SJSA1 (cell line): ENCODE results near the gene CD226. TPM values are rescaled to one million over a fixed set of nuclear protein-coding genes. Genes with fewer than 3 reads are reported as not detected.
"Not testable (repeated sequence)": the region's sequence is repeated elsewhere in the genome, so short reads cannot be mapped to it uniquely, and the experiment has no call there.

Experiments
- DNase-seq, 2 experiments: peaks; one replicate each; pipeline ENCODE4 v3.0.0-alpha.2; 2015 to 2020; ENCODE audit warnings: low spot score in 2 of 2, low read depth in 1 of 2
- H3K27ac ChIP-seq: fragments of 250-450 bp; sonication (Bioruptor Pico); 2 replicates; pipeline ENCODE4 v1.5.1; 2020; ENCODE audit warnings: mild to moderate bottlenecking, moderate library complexity
- H3K27me3 ChIP-seq: fragments of 250-450 bp; sonication (Bioruptor Pico); replicated peaks from 2 replicates; pipeline ENCODE4 v1.5.1; 2020; ENCODE audit warnings: mild to moderate bottlenecking, moderate library complexity
- H3K36me3 ChIP-seq: fragments of 250-450 bp; sonication (Bioruptor Pico); 2 replicates; pipeline ENCODE4 v1.5.1; 2020; ENCODE audit warnings: mild to moderate bottlenecking
- H3K4me1 ChIP-seq: fragments of 250-450 bp; sonication (Bioruptor Pico); replicated peaks from 2 replicates; pipeline ENCODE4 v1.6.1; 2021; ENCODE audit warnings: mild to moderate bottlenecking
- H3K4me3 ChIP-seq: fragments of 250-450 bp; sonication (Bioruptor Pico); 2 replicates; pipeline ENCODE4 v1.5.1; 2020; ENCODE audit warnings: mild to moderate bottlenecking
- H3K9me3 ChIP-seq: fragments of 250-450 bp; sonication (Bioruptor Pico); replicated peaks from 2 replicates; pipeline ENCODE4 v1.5.1; 2020; ENCODE audit warnings: mild to moderate bottlenecking
- total RNA-seq: library from RNA; depleted of rRNA; stranded (reverse); fragments of >200 nt; shearing (Covaris generic); gene quantifications from 2 replicates; pipeline ENCODE4 v1.2.3, GENCODE V29; 2014

The CD226 gene
- total RNA-seq, 1 experiment from 2014 or later: 0.39 TPM

DNA sequence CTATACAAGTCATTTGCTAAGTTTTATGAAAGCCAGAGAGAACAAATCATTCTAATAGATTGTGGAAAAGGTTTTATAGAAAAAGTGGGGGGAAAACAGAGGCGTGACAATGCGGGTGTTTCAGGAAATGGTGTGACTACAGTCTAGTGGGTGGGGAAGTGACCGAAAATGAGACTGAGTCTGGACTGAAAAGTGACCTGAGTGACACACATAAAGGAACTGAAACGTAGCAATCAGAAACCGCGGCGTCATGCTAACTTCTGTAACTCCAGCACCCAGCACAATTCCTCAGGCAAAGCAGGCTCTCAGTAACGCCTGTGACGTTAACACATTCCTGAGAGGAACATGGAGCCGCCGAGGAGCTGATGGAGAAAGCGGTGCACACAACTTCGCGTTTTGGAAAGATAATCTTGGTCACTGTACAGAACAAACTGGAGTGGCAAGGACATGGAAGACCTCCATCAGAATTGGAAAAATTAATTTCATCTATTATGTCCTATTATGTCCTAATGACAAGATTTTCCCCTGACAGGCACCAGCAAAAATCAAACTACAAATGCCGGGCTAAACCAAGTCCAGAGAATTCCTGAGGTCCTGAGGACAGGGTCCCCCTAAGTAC lies 1.4 kb upstream of the CD226 start:
- H3K27me3 ChIP-seq: no peaks in the 10 kb centered on the region
- no peak overlapping the region for H3K27ac ChIP-seq
- H3K9me3 ChIP-seq: no peaks in the 10 kb centered on the region
- H3K36me3 ChIP-seq: no peaks in the 10 kb centered on the region
- no peak for DNase-seq
- H3K4me3 ChIP-seq: no peak overlapping the region
- no peaks in the 10 kb centered on the region for H3K4me1 ChIP-seq

DNA sequence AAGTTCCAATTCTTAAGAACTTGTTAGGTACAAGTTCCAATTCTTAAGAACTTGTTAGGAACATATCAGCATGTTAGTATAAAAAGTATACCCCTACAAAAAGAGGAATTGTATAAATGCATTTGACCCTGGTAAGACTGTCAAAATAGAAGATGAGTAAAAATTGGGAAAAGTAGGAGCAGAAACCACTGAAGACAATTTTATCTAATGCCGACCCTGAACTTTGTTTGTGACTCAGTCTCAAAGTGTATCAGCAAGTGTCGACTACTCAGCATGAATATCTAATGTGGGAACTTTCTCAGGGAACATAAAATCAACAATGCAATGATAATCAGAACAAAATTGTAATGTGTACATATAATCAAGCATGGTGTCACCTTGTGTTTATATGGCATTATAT lies 583 bp upstream of the CD226 start:
- Histone ChIP-seq H3K4me1 (no peaks in the 10 kb centered on the region), H3K27ac (no peak overlapping the region), H3K27me3 (no peaks in the 10 kb centered on the region), H3K9me3 (no peaks in the 10 kb centered on the region), H3K4me3 (no peak overlapping the region), H3K36me3 (no peaks in the 10 kb centered on the region)
- no peak for DNase-seq

GRCh38 chr18:69946608-69947155 lies 991 bp downstream of the CD226 start:
- H3K4me3 ChIP-seq: no peak overlapping the region
- no peak overlapping the region for H3K27ac ChIP-seq
- no peaks in the 10 kb centered on the region for H3K4me1 ChIP-seq
- no peaks in the 10 kb centered on the region for H3K36me3 ChIP-seq
- no peak for DNase-seq
- no peaks in the 10 kb centered on the region for H3K27me3 ChIP-seq
- no peaks in the 10 kb centered on the region for H3K9me3 ChIP-seq

GRCh38 chr18:69945220-69946114 lies 2.2 kb downstream of the CD226 start:
- Histone ChIP-seq H3K4me3 (no peak overlapping the region), H3K4me1 (no peaks in the 10 kb centered on the region), H3K27ac (no peak overlapping the region), H3K9me3 (no peaks in the 10 kb centered on the region), H3K36me3 (no peaks in the 10 kb centered on the region), H3K27me3 (no peaks in the 10 kb centered on the region)
- DNase-seq: no peak

- no peak overlapping the region for H3K4me3 ChIP-seq
- H3K9me3 ChIP-seq: no peaks in the 10 kb centered on the region
- no peak overlapping the region for H3K27ac ChIP-seq
- H3K4me1 ChIP-seq: no peaks in the 10 kb centered on the region
- H3K27me3 ChIP-seq: no peaks in the 10 kb centered on the region
- DNase-seq: no peak
- no peaks in the 10 kb centered on the region for H3K36me3 ChIP-seq
These were observed 3.2 kb downstream of the CD226 start for GRCh38 chr18:69944436-69944835.

- Histone ChIP-seq H3K4me1 (no peaks in the 10 kb centered on the region), H3K27ac (no peak overlapping the region), H3K27me3 (no peaks in the 10 kb centered on the region), H3K9me3 (no peaks in the 10 kb centered on the region), H3K4me3 (no peak overlapping the region), H3K36me3 (no peaks in the 10 kb centered on the region)
- no peak for DNase-seq
These were observed 4.7 kb downstream of the CD226 start for GRCh38 chr18:69943021-69943420.

- H3K36me3 ChIP-seq: no peaks in the 10 kb centered on the region
- H3K4me1 ChIP-seq: no peaks in the 10 kb centered on the region
- H3K4me3 ChIP-seq: no peak overlapping the region
- H3K27me3 ChIP-seq: no peaks in the 10 kb centered on the region
- H3K27ac ChIP-seq: no peak overlapping the region
- no peak for DNase-seq
- H3K9me3 ChIP-seq: no peaks in the 10 kb centered on the region
These were observed 6.5 kb downstream of the CD226 start for GRCh38 chr18:69941183-69941582.

DNA sequence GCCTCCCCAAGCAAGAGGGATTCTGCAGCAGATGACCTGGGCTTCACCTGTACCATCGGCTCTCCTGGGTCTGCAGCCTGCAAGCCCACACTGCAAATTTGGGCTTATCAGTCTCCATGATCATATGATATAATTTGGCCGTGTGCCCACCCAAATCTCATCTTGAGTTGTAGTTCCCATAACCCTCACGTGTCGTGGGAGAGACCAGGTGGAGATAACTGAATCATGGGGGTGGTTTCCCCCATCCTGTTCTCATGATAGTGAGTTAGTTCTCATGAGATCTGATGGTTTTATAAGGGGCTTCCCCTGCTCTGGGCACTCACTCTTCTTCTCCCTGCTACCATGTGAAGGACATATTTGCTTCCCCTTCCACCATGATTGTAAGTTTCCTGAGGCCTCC lies 7.9 kb downstream of the CD226 start:
- not testable (repeated sequence) for H3K27ac ChIP-seq, H3K36me3 ChIP-seq, DNase-seq, H3K9me3 ChIP-seq, H3K4me1 ChIP-seq, H3K27me3 ChIP-seq, H3K4me3 ChIP-seq

GRCh38 chr18:69936191-69936558 lies 11.5 kb downstream of the CD226 start:
- Histone ChIP-seq H3K4me3 (no peak overlapping the region), H3K27ac (no peak overlapping the region), H3K36me3 (no peaks in the 10 kb centered on the region), H3K9me3 (no peaks in the 10 kb centered on the region), H3K4me1 (peaks cover 5% of the 10 kb centered on the region), H3K27me3 (no peaks in the 10 kb centered on the region)
- no peak for DNase-seq

DNA sequence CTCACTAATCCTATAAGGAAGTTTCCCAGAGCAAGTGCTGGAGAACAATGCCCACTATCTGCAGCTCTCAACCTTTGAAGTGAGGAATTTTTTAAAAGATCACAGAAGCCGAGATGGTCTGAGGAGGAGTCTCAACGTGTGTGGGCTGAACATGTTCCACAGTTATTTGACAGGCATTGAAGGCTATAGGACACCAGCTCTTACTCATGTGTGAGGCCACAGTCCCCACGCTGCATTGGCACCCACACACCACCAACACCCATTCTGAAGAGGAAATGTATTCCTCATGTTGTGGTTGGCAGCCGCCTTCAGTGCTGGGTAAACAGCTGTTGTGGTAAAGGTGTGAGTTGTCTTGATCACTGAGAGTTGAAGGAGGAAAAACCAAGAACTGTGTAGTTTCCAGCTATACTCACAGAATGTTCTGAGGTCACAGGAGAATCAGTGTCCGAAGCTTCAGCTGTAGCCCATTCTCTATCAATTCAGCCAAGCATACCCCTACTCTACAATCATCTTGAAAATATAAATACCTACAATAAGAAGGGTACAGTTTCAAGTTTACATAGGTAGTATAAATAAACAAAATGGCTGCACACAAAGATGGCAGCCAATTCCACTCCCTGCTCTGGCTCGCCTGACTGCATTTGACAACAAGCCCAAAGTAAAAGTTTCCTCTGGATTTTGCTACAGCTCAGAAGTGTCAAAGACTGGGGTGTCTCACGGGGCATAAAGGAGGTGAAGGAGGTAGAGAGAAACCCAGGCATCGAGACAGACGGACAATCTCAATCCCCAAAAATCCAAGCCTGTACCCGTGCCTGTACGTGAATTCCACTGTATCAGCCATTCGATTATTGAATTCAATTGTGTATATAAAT lies 12.1 kb downstream of the CD226 start:
- Histone ChIP-seq H3K4me1 (peaks cover 5% of the 10 kb centered on the region), H3K9me3 (no peaks in the 10 kb centered on the region), H3K4me3 (no peak overlapping the region), H3K27me3 (no peaks in the 10 kb centered on the region), H3K36me3 (no peaks in the 10 kb centered on the region), H3K27ac (no peak overlapping the region)
- DNase-seq: peak; percentile 39 to 49

DNA sequence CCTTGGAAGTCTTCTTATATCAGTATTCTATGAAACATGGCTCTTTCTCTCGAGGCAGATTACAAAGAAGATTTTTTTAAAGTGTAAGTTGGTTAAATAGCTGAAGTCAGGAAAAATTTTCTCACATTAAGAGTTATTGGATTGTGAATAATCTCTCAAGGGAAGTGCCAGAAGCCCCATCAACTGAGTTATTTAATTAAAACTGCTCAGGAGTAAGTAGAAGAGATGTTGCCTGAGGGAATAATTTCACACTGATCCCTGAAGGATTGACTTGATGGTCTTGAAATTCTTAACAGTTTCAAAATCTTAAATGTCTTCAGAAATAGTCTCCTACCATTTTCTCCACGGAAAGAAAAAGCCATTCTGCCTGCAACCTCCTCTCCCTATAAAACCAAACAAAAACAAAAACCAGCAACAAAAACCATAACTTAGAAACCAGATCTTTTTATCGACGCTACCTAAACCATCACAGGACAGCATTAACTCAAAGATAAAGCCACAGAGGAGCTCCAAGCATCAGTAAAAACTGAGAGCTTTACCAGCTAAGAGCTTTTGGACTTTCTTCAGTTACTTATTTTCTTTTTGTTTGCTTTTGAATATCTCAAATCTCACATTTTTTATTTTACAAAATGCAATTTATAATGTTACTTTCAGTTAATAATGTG lies 12.9 kb downstream of the CD226 start:
- Histone ChIP-seq H3K27me3 (no peaks in the 10 kb centered on the region), H3K4me1 (peaks cover 5% of the 10 kb centered on the region), H3K27ac (no peak overlapping the region), H3K9me3 (no peaks in the 10 kb centered on the region), H3K36me3 (no peaks in the 10 kb centered on the region), H3K4me3 (no peak overlapping the region)
- no peak for DNase-seq

GRCh38 chr18:69929041-69929774 lies 18.5 kb downstream of the CD226 start:
- no peaks in the 10 kb centered on the region for H3K9me3 ChIP-seq
- H3K4me3 ChIP-seq: no peak overlapping the region
- no peaks in the 10 kb centered on the region for H3K4me1 ChIP-seq
- DNase-seq: no peak
- no peaks in the 10 kb centered on the region for H3K27me3 ChIP-seq
- H3K27ac ChIP-seq: no peak overlapping the region
- H3K36me3 ChIP-seq: no peaks in the 10 kb centered on the region

GRCh38 chr18:69916412-69916811 lies 31.3 kb downstream of the CD226 start:
- DNase-seq: no peak
- no peak overlapping the region for H3K27ac ChIP-seq
- H3K36me3 ChIP-seq: no peaks in the 10 kb centered on the region
- H3K4me1 ChIP-seq: no peaks in the 10 kb centered on the region
- H3K9me3 ChIP-seq: no peaks in the 10 kb centered on the region
- 0 out of 2 replicates have a peak, but pooled peaks cover 2% of the 10 kb centered on the region for H3K27me3 ChIP-seq
- no peak overlapping the region for H3K4me3 ChIP-seq
